HG02678 (cell line): ENCODE results near the gene NUP210L.

Experiments
- ATAC-seq: cut with Tn5 transposase; IDR thresholded peaks from one replicate; pipeline ENCODE4 v1.9.1; 2021; ENCODE audit warnings: mild to moderate bottlenecking, moderate library complexity; ENCODE audit not compliant: unreplicated experiment

The NUP210L gene

DNA sequence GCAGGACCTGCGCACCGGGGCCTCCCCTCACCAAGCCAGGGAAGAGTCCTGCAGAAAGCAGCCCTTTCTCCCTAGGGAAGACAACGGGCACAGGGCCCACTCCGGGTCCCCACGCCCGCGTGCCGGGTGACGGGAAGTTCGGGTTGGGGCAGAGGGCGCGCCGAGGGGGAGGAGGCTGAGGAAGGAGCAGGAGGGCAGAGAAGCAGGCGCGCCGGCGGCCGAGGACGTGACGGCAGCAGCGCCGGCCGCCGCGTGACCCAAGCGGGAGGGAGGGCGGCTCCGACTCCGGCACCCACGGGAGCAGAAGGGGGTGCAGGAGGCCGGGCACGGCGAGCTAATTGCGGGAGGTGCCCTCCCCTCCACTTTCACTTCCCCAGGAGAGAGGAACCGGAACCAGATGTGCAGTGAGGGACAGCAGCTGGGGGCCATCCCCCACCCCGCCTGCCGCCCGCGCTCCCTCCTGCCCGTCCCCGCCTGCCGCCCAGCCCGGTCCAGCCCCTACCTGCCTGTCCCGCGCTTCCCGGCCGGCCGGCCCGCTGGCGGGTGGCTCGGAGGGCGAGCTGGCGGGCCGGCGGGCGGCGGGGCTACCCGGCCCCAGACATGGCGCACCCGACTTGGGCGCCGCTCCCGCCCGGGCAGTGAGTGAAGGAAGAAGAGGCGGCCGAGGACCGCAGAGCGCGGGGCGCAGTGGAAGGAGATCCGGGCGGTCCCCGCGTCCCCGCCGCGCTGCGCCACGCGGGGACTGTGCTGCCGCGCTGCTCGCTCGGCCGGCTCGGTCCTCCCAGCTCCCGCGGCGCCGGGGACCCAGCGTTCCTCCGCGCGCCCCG lies 208.9 kb downstream of the NUP210L start:
- ATAC-seq: peak; percentile 69

DNA sequence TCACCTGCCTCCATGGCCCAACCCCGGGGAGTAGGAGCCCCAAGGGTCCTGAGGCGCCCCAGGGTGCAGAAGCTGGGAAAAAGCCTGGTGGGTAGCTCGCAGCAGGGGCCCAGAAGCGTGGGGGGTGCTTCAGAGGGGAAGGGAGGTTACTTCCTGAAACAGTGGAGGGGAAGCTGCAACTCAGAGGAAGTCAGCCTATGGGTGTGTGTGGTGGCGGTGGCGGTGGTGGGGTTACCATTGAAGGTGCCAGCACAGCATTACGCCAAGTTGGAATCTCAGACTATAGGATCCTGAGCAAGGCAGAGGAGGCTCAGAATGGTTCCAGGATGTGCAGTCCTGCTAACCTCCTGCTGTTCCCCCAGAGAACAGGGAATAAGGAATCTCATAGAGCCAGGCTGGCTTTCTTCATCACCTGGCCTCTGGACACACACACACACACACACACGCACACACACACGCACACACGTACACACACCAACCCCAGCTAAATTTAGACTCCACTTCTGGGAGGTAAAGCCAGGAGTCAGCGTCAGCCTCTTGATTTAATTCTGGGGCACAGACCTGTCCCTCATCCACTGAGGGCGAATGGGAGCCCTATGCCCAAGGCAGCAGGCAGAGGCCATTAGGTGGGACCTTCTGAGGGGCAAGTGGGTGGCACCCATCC lies 209.6 kb downstream of the NUP210L start:
- peak; percentile 20 for ATAC-seq

DNA sequence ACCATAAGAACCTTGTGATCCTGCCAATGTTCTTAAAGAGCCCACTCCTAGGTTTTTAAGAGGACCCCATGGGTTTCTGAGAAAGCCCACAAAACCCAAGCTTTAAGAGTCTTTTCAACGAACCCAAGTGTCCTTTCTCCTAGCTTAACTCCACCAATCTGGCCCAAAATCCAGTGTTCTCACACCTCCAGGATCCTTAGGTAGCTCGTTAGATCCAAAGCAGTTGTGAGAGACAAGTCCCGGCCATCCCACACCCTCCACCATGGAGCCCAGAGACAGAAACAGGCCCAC lies 210.1 kb downstream of the NUP210L start:
- ATAC-seq: no peak

DNA sequence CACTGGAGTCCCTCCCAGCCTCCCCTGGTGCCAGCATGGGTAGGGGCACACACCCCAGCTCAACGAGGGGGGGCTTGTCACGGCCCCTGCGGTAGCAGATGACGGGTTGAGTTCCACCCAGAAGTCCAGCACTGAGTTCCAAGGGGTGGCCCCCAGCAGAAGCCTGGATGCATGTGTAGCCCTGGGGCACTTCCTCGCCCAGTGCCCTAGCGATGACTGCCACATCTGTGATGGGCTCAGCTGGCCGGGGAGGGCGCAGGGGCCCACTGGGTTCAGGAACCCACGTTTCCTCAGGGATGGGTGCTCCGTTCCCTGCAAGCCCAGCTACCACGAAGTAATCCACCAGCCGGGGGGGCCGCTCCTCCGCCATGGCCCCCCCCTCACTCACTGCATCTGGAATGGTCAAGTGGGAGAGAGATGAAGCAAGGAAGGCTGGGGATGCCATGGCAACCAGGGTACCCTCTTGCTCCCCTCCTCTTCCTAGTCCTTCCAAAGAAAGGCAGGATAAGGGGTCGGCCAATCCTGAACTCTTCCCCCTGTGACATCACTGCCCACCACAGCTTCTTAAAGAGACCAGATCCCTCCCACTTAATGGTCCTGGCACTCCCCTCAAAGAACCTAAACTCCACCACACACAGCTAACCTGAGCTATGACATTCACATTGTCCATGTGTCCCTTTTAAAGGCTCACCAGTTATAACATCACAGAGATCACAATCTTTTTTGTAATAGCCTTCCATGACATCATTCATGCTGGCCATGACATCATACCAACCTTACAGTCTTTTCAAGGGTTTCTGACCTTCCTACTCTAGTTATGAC lies 210.7 kb downstream of the NUP210L start:
- no peak for ATAC-seq

DNA sequence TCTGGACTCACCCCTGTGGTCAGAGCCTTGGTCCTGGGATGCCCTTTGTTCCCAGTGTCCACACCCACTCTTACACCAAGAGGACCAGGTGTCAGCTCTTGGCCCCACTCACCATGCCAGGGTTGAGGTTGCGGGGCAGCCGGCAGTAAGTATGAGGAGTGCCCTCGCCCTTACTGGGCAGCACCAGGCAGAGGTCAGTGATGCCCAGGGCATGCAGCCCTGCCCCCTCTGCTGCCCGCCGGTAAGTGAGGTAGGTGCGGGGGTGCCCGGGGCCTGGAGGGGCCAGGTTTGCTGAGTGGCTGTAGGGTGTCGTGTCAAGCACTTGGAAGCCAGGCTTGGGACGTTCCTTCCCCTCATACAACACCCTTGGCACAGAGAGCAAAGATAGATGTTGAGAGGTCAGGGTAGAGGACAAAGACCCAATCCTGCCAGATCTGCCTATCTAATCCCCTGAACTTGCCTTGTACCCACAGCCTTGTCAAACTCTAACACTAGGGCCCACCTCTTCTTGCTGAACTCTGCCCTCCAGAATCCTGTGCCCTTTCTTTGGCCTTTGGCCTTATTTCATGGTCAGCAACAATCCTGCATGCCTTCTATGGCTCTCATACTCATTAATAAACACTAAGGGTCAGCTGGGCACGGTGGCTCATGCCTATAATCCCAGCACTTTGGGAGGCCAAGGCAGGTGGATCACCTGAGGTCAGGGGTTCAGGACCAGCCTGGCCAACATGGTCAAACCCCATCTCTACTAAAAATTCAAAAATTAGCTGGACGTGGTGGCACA lies 211.9 kb downstream of the NUP210L start:
- ATAC-seq: no peak
